Stimulated activated CD8-positive, alpha-beta memory T cell treated with anti-CD3 and anti-CD28 coated beads, Interleukin-4, amount 100 ng/mL, for 1 hour (primary cell): ENCODE data around the gene IL18RAP.

Source experiments
- DNase-seq, 2 donors: peaks; one replicate each; pipeline ENCODE4 v3.0.0-alpha.2; 2020; ENCODE audit warnings: low read depth in 2 of 2, low spot score in 1 of 2

Gene IL18RAP

DNA sequence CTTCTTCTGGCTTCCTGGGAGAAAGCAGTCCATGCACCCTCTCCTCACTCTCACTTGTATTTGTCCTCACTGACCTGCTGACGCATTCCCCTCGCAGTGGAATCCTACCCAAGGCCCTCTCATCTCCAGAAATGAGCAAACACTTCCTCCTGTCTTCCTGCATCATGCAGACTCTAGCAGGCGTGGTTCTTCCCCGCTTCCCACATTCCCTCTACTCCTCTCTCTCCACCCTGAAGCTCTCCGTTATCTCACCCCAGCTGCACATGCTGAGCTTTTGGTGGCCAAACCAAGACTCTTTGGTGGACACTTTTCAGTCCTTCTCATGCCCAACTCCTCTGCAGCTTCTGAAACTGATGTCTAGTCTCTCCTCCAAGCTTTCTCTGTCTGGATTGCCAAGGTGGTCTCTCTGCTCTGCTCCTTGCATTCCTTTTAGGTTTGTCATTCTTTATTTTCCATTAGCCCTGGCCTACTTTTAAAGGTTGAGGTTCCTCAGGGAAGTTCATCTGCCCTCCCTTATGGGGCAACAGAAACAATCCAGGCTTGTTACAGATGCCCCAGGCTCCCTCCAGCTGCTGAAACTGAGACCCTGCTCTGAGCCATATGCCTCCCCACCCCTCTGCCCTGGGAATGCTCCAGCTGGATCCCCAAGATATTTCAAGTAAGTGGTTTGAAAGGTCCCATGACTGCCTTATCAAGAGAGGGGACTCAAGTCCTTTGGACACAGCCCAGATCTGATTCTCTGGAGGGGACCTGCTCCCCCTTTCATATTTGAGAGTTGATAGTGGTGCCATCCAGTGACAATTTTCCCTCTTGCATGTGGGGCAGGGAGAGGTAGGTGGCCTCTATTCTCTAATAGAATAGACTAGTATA is 835 bp upstream of the IL18RAP start:
- DNase-seq = no peak

GRCh38 chr2:102423368-102423767 is 408 bp downstream of the IL18RAP start:
- DNase-seq = no peak

GRCh38 chr2:102424754-102425153 is 1.8 kb downstream of the IL18RAP start:
- no peak for DNase-seq

DNA sequence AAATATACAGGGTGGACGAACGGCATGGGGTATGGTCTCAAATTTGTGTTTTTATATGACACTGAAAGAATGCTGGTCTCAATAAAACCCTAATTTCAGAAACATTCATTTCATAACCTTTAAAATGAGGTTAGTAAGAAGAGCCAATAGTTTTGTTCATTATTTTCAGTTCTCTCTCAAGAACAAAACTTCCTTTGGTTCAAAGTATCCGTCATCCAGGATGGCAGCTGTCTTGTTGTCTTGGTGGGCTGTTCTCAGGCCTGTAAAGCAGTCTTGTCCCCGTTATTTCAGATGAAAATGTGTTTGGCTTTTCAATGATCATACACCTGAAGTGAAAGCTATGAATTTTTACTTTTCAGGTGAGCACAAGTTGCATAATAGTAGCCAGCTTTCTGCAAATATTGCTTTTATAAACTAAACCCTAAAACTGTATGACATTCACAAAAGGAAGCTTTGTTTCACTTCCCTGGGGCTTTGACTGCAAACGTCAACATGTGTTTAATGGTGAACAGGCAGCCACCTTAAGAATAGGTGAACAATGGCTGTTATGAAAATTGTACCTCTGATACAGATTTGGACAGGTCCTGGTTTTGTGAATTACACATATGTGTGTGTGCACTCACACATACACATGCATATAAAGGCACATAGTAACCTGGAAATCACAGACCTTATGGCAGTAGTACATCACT is 2.6 kb downstream of the IL18RAP start:
- DNase-seq = no peak

GRCh38 chr2:102427249-102427648 is 4.3 kb downstream of the IL18RAP start:
- DNase-seq = no peak

- DNase-seq = no peak
These were observed 5.6 kb downstream of the IL18RAP start for GRCh38 chr2:102428573-102428972.

DNA sequence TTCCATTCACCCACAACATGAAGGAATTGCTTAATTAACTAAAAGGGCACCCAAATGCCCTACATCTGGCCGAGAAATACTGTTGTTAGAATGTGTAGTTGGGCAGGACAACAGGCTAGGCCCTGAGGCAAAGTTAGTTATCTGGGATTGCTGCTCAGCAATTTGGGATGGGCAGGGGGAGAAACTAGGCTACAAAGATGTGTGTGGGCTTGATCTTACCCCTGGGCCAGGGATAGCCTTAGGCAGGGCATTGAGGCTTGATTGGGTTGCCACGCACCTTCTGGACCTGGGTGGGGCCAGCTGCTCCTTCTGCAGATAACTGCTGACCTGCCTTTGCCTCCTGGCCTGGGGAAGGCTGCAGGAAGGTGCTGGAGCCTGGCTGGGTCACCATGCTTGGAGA is 9.4 kb downstream of the IL18RAP start:
- no peak for DNase-seq

DNA sequence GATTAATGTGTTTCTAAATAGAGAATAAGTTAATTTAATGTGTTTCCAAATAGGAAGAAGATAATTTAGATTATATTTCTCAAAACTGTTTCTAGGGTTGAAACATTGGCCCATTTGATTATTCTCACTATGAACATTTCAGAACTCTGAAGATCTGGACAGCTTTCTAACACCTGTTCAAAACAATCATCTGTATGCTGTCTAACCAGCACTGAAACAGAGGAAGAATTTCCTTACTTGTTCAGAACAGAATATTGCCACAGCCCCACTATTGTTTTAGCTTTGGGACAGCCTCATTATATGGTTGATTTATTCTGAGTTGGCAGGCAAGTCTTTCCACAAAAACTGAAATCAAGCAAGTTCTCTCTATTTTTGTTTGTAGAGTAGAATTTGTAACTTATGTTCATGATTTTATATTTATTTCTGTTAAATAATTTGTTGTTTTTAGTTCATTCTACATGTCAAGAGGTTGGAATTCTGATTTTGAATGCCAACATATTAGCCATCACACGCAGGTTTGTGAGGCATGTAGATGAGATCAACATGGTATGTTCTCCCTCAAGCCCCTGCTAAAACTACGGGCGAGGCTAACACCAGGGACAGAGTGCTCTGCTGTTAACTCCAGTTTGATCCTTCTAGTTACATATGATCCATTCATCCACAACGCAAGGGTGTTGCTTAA is 11.2 kb downstream of the IL18RAP start:
- DNase-seq = no peak

- DNase-seq = no peak
These were observed 11.9 kb downstream of the IL18RAP start for GRCh38 chr2:102434655-102435381.

DNA sequence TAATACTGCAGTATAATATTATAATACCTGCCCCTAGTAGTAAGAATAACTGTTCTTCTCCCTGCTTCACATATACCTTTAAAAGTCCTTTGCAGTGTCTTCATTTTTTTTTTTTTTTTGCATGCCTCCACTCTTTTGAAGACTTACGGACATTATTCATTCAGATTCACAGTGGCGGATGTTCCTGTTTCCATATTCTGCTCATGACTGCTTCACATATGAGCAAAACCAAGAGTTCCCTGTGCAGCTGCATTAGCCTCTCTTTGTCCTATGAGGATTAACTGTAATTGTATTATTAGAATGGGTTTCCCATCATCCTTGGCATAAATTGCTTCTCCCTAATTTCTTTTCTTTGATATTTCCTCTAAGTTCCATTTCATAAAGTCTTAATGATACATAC is 12.8 kb downstream of the IL18RAP start:
- DNase-seq = no peak

DNA sequence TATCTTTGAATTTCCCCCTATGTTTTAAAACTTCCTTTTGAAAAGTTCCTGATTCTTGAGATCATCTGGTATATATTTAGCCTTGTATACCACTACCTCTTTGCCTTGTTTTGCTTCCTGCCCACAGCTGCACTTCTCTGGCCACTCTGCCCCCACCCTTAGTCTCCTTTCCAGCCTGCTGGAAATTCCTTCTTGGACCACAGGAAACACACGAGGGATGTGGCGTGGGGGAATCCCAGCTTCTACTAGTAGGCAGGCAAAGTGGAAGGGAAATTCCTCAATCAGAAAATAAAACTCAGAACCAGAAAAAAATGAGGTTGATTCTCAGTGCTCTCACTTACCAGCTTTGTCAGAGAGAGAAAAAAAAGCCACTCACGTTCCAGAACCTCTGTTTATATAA is 13.4 kb downstream of the IL18RAP start:
- DNase-seq = no peak

DNA sequence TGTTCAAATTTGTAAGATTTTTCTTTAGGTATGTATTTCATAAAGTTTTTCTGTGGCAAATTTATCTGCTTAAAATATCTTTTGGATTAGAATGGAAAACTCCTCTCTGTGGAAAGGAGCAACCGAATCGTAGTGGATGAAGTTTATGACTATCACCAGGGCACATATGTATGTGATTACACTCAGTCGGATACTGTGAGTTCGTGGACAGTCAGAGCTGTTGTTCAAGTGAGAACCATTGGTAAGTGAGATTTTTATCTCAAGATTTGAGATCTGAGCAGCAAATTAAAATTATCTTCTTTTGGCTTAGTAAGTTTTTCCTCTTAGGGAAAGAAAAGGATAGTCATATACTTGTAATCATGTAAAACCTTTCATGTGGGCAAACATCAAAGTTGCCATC is 14.2 kb downstream of the IL18RAP start:
- no peak for DNase-seq

- no peak for DNase-seq
These were observed 15.2 kb downstream of the IL18RAP start for GRCh38 chr2:102438111-102438510.

DNA sequence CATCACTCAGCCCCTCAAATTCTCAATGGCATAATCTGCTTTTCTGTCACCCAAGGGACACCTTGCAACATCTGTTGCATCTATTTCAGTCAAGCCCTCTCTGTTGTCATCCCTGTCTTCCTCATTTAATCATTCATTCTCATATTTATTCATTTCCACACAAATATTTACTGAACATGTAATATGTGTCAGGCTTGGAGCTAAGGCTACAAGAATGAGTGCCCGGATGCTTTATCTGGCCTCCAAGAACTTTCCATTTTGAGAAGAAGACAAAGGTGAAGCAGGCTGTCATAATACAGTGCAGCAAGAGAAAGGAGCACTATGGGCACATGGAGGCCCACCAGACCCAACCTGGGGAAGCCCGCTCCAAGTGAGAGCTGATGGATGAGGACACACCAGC is 15.6 kb downstream of the IL18RAP start:
- DNase-seq = no peak

GRCh38 chr2:102439065-102439695 is 16.2 kb downstream of the IL18RAP start:
- DNase-seq = no peak

DNA sequence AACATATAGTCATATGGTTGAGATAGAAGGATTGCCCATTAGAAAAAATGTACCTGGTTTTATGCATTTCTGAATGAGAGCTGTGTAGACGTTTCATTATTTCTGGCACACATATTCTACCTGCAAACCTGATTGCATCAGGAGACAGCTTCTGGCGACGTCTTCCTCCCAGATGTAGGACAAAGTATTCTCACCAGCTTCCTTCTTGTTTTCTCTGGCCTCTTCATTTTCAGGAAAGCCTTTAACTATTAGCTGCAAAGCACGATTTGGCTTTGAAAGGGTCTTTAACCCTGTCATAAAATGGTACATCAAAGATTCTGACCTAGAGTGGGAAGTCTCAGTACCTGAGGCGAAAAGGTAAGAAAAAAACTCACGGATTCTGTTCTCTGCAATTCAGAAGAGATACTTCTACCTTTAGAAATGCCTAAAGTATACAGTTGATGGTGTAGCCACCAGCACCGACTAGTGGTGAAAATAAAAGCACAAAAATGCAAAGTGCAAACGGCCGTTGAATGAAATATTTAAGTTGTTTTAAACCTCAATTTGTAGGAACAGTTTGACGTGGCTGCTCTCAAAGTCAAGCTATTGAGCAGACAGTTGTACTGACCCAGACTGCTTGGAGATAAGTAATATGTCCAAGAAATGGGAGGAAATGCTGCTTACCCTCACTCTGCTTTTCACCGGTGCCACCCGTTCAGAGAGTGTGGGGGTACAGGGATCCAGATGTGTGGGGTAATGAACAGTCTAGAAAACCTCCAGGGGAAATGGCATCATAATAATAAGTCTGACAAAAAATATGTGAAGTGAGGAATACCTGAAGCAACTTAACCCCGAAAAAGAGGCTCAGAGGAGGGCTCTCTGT is 20.2 kb downstream of the IL18RAP start:
- DNase-seq = peak in 1 of 2 donors; percentile 24

DNA sequence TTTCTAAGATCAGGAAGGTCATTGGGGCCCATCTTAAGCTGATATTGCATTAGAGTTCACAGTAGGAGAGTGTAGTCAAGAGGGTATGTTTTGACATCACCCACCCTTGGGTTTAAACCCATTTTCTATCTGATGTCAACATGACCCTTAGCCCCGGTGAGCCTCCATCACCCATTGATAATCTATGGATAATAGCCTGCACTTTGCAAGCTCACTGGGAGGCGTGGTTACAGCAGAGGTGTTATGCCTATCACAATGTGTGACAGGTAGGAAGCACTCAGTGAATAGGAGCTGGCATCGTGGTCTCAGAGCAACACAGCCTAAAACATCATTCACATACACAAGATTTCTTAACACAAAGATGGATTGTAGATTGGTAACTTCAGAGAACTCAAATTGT is 21.3 kb downstream of the IL18RAP start:
- no peak for DNase-seq

GRCh38 chr2:102446936-102447335 is 24.0 kb downstream of the IL18RAP start:
- DNase-seq = no peak

GRCh38 chr2:102449370-102449974 is 26.5 kb downstream of the IL18RAP start:
- DNase-seq = peak; percentile 19 to 33
